NCI-H1930 (cell line): ENCODE measurements around the gene CPZ.
"Not testable (repeated sequence)": the region's sequence is repeated elsewhere in the genome, so short reads cannot be mapped to it uniquely, and the experiment has no call there.

Experiments used
- DNase-seq, 2 experiments: peaks; one replicate each; lab custom pipeline; 2025; lab: John Stamatoyannopoulos, UW

The CPZ gene

GRCh38 chr4:8653326-8654000 lies 60.9 kb downstream of the CPZ start:
- no peak for DNase-seq

GRCh38 chr4:8654139-8654538 lies 61.6 kb downstream of the CPZ start:
- not testable (repeated sequence) for DNase-seq

- DNase-seq, result no peak
These were observed 63.0 kb downstream of the CPZ start for GRCh38 chr4:8655411-8656184.

GRCh38 chr4:8656185-8656517 lies 63.6 kb downstream of the CPZ start:
- DNase-seq, result no peak

GRCh38 chr4:8656711-8657380 lies 64.3 kb downstream of the CPZ start:
- no peak for DNase-seq

- no peak for DNase-seq
These were observed 65.0 kb downstream of the CPZ start for GRCh38 chr4:8657381-8658088.

GRCh38 chr4:8662776-8663175 lies 70.2 kb downstream of the CPZ start:
- DNase-seq, result no peak

GRCh38 chr4:8664031-8664805 lies 71.7 kb downstream of the CPZ start:
- no peak for DNase-seq

- no peak for DNase-seq
These were observed 72.4 kb downstream of the CPZ start for GRCh38 chr4:8664976-8665375.

GRCh38 chr4:8665406-8666360 lies 73.1 kb downstream of the CPZ start:
- no peak for DNase-seq

- DNase-seq, result no peak
These were observed 74.0 kb downstream of the CPZ start for GRCh38 chr4:8666581-8666980.
